Amniotic epithelial cell (primary cell): ENCODE measurements around the gene SRRM3.
A peak's percentile ranks its signal among the peaks of the same experiment; 100 is the strongest.
"Not testable (repeated sequence)": the region's sequence is repeated elsewhere in the genome, so short reads cannot be mapped to it uniquely, and the experiment has no call there.

Experiments
- DNase-seq: peaks from one replicate; pipeline ENCODE4 v3.0.0-alpha.2; 2010; ENCODE audit warnings: low read depth

The SRRM3 gene

DNA sequence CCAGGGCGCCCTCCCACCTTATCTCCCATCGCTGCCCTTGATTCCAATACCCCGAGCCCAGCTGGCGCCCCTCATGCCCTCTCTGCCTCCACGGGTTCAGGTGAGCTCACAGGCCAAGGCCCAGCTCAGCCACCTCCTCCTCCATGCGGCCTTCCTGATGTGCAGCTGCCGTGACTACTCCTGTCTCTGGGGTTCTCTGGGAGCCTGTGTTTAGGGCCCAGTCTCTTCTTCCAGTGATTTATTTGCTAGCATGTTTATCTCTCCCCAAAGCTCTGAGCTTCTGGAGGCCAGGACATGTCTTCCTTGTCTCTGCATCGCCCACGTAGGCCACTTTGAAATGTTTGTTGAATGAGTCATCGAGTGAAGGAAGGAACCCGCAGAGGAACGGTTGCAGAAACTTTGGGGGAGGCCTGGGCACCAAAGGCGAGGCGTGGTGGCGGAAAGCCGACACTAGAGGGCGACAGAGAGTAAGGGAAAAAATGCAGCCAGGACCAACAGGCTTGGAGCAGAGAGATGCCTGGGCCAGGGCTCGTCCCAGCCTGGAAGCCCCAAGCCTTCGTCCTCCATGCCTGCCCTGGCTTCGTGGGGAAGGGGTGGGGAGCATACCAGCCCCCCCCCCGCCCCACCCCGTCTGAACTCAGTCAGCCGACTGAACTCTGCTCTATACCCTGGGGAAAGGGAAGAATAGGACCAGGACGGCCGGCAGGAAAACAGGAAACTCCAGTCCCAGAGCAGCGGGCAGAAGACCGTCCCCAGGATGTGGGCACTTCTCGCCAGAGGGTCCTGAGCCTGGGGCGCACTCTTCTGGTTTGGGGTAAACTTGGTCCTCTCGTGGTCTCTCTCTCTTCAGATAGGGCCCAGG is 89.9 kb downstream of the SRRM3 start:
- peak; percentile 98 for DNase-seq

DNA sequence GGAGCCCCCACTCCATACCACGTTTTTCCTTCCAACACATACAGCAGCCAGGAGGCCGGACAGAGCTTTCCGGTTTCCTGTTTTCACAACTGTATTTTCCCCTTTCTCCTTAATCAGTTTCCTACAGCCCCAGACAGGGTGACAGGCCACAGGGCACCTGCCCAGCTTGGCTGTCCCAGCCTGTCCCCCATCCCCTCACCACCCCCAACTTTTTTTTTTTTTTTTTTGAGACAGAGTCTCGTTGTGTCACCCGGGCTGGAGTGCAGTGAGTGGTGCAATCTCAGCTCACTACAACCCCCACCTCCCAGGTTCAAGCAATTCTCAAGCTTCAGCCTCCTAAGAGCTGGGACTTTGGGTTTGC is 90.5 kb downstream of the SRRM3 start:
- DNase-seq, result peak; percentile 56

DNA sequence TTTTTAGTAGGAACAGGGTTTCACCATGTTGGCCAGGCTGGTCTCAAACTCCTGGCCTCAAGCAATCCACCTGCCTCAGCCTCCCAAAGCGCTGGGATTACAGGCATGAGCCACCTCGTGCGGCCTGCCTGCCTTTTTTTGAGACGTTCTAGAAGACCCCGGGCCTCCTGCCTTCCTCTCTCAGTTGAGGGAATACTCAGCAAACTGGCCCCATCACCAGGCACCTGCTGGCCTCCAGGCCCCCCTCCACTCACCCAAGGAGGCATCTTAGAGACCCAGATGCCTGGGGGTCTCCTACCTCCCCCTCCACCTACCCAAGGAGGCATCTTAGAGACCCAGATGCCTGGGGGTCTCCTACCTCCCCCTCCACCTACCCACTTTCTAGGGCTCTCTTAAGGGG is 91.2 kb downstream of the SRRM3 start:
- DNase-seq, result not testable (repeated sequence)

DNA sequence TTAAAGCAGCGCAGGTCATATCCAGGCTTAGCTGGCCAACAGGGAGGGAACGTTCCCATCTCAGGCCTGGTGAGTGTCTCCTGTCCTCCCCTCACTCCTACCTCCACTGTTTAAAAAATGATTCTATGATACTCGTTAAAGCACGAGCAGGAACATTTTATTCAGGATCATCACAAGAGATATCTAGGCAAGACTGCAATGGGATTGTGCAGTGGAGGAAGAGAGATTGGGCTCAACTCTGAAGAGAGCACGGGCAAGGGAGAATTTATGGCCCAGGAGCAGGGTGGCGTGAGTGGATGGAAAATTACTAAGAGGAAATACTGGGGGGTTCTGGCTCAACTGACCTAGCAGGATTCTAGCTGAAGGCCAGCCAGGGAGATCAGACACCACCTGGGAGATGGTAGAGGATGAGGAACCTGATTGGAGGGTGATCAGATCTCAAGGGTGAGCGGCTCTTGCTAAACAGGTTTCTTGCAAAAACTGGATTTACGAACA is 91.8 kb downstream of the SRRM3 start:
- peak; percentile 79 for DNase-seq

DNA sequence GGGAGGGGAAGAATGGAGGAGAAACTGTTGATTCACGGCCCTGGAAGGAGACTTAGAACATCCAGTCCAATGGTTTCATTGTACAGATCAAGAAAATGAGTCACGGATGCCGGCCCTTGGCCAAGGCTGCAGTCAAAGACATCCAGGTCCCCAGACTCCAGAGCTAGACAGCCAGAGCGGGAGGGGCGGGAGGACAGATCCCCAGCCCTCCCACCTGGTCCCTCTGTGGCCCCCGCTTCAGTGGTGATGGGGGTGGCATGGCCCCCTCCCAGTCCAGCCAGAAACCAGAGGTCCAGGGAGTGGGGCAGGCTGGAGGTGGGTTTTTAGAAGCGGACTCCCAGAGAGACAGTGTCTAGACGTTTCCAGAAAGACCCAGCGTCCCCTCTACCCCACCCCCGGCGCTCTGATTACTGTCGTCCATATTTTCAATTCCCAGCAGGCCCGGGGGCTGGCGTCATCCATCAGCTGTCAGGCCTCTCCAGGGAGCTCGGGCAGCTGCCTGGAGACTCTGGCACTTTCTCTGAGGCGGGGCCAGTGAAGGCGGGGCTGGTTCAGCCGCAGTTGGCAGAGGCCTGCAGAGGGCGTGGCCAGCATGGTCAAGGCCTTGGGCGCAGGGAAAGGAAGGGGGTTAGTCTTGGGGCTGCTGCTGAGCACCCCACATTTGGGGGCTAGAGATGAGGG is 92.8 kb downstream of the SRRM3 start:
- peak; percentile 96 for DNase-seq

DNA sequence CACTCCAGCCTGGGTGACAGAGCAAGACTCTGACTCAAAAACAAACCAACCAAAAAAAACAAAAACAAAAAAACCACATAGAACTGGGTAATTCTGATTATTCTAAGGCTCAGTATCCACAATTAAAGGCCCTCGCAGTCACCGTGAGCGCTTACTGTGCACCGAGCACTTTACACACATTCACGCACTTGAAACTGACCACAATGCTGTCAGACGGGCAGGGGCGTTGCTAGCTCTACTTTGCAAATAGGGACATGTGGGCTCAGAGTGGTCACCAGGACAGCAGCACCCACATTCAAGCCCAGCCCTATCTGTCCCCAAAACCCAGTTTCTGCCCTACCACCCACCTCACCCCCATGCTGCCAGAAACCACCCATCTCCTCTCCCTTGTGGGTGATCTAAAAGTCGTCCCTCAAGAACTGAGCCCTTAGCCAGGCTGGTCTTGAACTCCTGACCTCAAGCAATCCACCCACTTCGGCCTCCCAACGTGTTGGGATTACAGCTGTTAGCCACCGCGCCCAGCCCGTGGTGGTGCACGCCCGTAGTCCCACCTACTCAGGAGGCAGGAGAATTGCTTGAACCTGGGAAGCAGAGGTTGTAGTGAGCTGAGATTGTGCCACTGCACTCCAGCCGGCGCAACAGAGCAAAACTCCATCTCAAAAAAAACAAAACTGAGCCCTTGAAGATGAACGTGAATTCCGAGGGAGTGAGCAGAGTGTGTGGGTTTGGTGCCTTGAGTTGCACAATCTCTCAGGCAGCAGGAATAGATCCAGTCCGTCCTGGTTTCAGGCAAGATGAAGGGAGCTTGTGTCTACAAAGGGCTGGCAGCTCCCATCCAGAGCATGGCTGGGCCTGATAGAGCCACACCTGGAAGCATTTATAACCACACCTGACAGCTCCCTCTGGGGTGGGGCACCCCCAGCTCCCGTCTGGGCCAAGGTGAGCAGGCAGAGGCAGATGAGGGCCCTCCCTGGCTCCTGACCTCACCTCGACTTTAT is 95.3 kb downstream of the SRRM3 start:
- DNase-seq, result peak; percentile 96

DNA sequence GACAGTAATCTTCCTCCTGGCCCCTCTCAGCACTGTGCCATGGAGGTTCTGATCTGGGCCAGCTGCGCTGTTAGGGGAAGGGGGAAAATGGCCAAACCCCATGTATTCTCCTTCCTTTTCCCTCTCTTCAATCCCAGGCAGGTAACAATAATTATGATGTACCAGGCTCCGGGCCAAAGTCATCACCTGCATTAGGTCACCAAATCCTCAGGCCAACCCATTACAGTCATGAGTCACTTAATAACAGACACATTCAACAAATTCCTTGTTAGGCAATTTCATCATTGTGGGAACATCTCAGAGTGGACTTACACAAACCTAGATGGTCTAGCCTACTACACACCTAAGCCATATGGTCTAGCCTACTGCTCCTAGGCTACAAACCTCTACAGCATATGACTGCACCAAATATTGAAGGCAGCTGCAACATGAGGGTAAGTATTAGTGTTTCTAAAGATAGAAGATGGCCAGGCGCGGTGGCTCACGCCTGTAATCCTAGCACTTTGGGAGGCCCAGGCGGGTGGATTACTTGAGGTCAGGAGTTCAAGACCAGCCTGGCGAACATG is 98.6 kb downstream of the SRRM3 start:
- DNase-seq, result peak; percentile 96

DNA sequence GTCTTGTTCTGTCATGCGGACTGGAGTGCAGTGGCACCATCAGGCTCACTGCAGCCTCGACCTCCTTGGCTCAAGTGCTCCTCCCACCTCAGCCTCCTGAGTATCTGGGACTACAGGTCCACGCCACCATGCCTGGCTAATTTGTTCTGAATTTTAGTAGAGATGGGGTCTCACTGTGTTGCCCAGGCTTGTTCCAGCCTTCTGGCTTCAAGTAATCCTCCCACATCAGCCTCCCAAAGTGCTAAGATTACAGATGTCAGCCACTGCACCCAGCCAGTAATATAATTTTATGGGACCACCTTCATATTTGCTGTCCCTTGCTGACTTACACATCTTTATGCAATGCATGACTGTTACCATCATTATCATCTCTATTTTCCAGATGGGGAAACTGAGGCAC is 99.3 kb downstream of the SRRM3 start:
- DNase-seq, result no peak

DNA sequence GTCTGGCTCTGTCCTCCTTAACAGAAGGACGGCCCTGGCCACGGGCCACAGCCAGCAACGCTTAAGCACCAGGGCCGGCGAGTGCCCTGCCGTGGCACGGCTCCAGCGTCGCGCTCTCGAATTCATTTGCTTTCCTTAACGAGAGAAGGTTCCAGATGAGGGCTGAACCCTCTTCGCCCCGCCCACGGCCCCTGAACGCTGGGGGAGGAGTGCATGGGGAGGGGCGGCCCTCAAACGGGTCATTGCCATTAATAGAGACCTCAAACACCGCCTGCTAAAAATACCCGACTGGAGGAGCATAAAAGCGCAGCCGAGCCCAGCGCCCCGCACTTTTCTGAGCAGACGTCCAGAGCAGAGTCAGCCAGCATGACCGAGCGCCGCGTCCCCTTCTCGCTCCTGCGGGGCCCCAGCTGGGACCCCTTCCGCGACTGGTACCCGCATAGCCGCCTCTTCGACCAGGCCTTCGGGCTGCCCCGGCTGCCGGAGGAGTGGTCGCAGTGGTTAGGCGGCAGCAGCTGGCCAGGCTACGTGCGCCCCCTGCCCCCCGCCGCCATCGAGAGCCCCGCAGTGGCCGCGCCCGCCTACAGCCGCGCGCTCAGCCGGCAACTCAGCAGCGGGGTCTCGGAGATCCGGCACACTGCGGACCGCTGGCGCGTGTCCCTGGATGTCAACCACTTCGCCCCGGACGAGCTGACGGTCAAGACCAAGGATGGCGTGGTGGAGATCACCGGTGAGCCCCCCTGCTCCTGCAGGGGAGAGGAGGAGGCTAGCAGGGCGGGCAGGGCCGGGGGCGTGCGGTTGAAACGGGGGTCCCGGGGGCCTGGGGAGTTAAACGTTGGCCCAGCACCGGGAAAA is 100.9 kb downstream of the SRRM3 start, which contains the start of gene HSPB1:
Gene HSPB1, plus strand, starts transcription at position 327 of the 855 bp plus-strand sequence. Its CDS starts 40 bp downstream, at position 367.
- peak; percentile 86 for DNase-seq

DNA sequence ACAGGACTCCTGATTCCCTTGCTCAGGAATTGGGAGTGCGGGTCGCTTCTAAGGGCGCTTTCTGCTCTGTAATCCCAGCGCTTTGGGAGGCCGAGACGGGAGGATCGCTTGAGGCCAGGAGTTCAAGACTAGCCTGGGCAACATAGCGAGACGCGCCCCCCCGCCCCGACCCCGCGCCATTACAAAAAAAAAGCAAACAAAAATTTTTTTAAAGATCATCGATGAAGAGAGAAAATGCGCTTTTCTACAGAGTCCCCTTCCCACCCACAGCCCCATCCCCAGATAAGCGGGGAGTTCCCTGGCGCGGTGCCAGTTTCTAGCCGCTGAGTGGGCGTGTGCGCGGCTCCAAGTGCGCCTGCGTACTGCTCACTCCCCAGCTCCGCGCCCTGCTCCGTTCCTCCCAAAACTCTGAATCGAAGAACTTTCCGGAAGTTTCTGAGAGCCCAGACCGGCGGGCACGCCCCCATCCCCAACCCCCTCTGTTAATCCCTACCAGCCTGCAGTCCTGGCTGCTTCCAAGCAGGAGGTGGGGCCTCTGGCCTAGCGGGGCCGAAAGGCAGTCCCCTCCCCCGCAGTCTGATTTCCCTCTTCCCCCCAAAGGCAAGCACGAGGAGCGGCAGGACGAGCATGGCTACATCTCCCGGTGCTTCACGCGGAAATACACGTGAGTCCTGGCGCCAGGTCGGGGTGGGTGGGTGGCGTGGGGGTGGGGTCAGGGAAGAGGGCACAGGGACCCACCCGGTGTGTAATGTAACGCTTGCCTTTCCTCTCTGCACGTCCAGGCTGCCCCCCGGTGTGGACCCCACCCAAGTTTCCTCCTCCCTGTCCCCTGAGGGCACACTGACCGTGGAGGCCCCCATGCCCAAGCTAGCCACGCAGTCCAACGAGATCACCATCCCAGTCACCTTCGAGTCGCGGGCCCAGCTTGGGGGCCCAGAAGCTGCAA is 101.8 kb downstream of the SRRM3 start:
- DNase-seq, result peak; percentile 95

DNA sequence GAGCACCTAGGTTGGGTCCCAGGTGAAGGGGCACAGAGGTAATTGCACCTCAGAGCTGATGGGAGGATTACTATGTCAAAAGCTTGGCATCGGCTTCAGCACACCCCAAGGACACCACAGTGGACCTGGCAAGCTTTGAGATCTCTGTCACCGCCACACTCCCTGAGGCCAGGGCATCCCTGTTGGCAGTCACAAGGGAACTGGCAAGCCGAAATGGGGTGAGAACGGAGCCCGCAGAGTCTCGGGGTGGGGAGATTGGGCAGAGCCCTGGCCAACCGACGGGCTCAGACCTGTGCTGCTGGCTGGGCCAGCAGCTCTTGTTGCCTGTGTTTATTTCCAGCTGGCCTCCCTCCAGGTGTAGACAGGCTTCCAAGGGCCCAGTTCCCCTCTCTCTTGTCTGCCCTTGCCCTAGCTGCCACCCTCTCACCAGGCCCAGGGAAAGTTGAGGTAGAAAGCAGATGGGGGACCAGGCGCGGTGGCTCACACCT is 103.2 kb downstream of the SRRM3 start:
- DNase-seq, result no peak

DNA sequence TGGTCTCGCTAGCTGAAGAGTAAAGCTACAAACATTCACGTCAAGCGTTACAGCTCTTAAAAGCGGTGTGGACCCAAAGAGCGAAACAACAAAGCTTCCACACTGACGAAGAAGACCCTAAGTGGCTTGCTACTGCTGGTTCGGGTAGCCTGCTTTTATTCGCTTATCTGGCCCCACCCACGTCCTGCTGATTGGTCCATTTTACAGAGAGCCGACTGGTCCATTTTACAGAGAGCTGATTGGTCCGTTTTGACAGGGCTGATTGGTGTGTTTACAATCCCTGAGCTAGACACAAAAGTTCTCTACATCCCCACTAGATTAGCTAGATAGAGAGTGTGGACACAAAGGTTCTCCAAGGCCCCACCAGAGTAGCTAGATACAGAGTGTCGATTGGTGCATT is 107.2 kb downstream of the SRRM3 start:
- not testable (repeated sequence) for DNase-seq

DNA sequence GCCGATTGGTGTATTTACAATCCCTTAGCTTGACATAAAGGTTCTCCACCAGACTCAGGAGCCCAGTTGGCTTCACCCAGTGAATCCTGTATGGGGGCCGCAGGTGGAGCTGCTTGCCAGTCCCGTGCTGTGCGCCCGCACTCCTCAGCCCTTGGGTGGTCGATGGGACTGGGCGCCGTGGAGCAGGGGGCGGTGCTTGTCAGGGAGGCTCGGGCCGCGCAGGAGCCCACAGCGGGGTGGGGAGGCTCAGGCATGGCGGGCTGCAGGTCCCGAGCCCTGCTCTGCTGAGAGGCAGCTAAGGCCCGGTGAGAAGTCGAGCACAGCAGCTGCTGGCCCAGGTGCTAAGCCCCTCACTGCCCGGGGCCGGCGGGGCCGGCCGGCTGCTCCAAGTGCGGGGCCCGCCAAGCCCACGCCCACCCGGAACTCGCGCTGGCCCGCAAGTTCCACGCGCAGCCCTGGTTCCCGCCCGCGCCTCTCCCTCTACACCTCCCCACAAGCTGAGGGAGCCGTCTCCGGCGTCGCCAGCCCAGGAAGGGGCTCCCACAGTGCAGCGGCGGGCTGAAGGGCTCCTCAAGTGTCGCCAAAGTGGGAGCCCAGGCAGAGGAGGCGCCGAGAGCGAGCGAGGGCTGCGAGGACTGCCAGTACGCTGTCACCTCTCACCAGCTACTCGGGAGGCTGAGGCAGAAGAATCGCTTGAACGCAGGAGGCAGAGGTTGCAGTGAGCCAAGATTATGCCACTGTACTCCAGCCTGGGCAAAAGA is 107.8 kb downstream of the SRRM3 start:
- not testable (repeated sequence) for DNase-seq

DNA sequence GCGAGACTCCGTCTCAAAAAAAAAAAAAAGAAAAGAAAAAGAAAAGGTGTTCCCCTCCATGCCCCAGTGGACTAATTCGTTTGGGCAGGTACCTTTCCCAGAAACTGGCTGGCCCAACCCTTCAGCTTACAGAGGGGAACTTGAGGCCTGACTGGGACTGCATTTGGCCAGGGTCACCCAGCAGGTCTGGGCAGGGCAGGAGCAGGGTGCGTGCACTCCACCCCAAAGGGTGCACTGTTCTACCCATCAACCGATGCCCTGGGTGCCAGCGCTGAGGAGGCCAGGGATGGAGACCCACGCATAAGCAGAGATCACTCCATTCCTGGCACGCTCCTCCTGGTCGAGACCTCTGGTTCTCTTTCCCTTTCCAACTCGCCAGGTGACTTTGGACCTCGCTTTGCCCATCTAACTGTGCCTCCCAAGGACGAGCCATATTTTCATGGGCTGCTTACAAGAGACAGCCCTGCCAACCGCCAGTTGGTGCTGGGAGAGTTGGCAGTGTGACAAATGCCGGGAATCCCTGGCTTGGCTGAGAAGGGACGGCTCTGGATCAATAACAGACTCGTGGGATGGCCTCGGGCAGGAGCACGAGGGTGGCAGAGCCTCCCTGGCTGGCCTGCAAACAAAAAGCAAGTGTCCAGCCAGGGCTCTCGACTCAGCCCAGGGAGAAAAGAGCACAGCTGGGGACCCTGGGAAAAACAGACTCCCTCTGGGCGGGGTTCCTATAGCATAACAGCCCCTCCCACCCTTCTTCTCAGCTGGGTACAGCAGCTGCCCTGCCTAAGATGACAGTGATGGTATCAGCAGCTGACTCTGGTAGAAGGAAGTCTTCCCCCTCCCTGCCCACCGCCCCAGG is 108.6 kb downstream of the SRRM3 start:
- DNase-seq, result no peak

DNA sequence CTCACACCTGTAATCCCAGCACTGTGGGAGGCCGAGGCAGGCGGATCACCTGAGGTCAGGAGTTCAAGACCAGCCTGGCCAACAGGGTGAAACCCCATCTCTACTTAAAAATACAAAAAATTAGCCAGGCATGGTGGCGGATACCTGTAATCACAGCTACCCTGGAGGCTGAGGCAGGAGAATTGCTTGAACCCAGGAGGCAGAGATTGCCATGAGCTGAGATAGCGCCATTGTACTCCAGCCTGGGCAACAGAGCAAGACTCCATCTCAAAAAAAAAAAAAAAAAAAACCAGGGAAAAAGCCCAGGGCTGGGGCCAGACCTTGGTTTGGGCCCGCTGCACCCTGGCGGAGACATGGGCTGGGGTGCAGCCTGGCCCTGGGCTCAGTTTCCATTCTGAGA is 110.1 kb downstream of the SRRM3 start:
- DNase-seq, result not testable (repeated sequence)

DNA sequence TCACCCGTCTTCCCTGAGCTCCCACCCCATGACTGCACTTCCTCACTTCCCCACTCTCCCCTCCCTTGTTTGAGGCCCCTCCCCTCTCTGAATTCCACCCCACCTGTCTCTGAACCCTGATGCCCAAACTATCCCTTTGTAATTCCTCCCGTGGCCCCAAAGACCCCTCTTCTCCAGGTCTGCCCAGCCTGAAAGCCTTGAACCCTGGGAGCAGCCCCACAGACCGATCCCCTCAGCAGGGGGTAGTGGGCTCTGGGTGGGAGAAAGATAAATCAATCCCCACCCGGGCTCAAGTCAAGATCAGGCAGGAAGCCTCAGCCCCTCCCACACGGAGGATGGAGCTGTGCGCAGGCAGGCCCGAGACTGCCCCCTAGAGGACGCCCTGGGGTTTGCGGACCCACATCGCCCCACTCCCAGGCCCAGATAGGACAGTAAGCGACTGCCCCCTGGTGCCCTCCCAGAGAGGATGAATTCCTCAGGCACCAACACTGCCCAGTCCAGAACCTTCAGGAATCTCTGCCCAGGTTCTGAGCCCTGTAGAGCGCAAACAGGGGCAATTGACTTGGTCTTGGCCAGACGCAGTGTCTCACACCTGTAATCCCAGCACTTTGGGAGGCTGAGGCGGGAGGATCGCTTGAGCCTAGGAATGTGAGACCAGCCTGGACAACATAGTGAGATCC is 112.5 kb downstream of the SRRM3 start:
- peak; percentile 84 for DNase-seq

DNA sequence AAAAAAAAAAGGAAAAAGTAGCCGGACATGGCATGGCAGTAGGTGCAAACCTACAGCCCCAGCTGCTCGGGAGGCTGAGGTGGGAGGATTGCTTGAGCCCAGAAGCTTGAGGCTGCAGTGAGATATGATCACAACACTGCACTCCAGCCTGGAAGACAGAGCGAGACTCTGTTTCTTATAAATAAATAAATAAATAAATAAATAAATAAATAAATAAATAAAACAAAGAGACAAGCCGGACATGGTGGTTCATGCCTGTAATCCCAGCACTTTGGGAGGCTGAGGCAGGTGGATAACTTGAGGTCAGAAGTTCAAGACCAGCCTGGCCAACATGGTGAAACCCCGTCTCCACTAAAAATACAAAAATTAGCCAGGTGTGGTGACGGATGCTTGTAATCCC is 113.0 kb downstream of the SRRM3 start:
- not testable (repeated sequence) for DNase-seq
